Subcutaneous adipose tissue (tissue), 4 donors: ENCODE results near the gene HSD11B1L. TPM values are rescaled to one million over a fixed set of nuclear protein-coding genes. Genes with fewer than 3 reads are reported as not detected.

ENCODE experiments used
- total RNA-seq, 4 donors: library from RNA; depleted of rRNA; stranded (reverse); fragments of >200 nt; gene quantifications; one replicate each; pipeline ENCODE4 v1.1.0, GENCODE V29; 2016
- TF ChIP-seq, protein P1 (sequence below): fragments of 450-650 bp; IDR thresholded peaks from one replicate; pipeline ENCODE4 v1.5.1; 2016; ENCODE audit warnings: low read depth, mild to moderate bottlenecking, control low read depth, antibody characterized with exemption, moderate library complexity

Gene HSD11B1L
- total RNA-seq, 4 donors from 2014 or later = 4.1 to 13.4 (median 7.6) TPM

DNA sequence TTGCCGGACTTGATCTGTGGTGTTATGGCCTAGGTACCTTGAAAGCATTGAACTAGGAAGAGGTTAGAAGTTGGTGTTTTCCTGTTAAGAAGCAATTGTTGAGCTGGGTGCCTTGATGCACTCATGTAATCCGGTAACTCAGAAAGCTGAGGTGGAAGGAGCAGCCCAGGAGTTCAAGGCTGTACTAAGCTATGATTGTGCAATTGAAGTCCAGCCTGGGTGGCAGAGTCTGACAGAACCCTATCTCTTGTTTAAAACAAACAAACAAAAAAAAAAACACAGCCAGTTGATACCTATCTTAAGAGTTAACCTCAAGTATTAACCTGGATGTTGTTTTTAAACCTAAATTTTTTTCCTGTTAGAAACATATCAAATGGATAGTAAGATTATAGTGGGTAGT, 38.6 kb upstream of the HSD11B1L start:
- TF ChIP-seq, protein P1, sequence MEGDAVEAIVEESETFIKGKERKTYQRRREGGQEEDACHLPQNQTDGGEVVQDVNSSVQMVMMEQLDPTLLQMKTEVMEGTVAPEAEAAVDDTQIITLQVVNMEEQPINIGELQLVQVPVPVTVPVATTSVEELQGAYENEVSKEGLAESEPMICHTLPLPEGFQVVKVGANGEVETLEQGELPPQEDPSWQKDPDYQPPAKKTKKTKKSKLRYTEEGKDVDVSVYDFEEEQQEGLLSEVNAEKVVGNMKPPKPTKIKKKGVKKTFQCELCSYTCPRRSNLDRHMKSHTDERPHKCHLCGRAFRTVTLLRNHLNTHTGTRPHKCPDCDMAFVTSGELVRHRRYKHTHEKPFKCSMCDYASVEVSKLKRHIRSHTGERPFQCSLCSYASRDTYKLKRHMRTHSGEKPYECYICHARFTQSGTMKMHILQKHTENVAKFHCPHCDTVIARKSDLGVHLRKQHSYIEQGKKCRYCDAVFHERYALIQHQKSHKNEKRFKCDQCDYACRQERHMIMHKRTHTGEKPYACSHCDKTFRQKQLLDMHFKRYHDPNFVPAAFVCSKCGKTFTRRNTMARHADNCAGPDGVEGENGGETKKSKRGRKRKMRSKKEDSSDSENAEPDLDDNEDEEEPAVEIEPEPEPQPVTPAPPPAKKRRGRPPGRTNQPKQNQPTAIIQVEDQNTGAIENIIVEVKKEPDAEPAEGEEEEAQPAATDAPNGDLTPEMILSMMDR = no peak

DNA sequence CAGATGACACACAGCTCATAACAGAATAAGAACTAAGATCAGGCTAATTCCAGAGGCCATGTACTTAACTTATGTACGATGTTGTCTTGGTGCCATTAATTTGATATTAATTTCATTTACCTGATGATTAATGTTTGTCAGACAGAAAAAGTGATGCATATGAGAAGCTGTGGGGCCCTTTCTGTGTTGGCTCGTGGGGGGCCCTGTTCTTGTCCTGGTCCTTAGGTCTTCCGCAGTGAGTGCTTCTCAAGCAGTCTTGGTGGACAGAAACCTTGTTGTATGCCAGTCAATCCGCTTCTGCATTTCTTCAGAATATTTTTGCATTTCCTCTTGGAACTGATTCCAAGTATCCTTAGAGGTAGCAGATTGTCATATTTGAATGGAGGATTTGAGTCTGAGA, 37.8 kb upstream of the HSD11B1L start:
- TF ChIP-seq, protein P1 = no peak

DNA sequence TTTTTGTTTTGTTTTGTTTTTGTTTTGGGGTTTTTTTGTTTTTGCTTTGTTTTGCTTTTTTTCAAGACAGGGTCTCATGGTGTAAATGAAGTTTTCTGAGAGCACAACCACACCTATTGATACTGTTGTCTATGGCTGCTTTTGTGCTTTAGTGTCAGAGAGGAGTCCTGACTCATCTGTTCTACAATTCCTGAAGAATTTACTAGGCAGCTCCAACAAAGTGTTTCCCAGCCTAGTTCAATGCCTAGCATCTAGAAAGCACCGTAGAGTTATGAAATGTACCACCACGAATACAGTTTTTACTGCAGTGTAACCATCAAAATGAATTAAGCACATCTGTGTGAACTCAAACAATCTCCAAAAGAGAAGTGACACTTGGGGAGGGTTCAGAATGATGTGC, 36.8 kb upstream of the HSD11B1L start:
- TF ChIP-seq, protein P1 = no peak

DNA sequence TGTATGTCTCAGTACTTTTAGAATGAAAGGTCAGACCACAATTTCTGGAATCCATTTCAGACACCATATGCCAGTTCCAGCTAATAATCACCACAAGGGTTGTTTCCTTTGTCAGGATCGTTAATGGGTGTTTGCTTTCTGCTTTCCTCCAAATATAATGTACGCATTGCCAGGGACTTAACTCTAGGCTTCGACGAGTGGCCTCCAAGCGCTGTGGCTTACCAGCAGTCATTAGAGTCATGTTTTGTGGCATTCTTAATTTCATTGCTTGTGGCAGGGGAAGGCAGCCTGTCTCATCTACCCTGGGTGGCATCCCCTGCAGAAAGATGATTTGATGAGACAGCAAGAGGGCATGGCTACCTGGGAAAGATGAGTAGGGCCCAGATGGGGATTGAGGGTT, 35.4 kb upstream of the HSD11B1L start:
- TF ChIP-seq, protein P1 = no peak

DNA sequence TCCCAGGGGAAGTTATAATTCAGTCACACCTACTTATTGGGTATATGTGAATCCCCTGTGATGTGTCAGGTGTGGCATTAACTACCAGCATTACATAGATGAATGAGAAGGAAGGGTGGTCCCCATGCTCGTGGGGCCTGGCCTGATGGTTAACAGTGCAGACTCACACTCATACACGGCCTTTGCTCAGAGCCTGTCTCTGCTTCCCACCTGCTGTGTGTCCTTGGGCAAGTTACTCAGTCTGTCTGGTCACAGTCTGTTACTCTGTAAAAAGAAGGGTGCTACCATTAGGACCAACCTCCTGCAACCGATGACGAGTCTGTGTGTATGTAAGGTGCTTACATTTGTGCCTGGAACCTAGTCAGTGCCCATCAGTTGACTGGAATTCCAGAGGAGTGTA, 34.1 kb upstream of the HSD11B1L start:
- TF ChIP-seq, protein P1 = no peak

DNA sequence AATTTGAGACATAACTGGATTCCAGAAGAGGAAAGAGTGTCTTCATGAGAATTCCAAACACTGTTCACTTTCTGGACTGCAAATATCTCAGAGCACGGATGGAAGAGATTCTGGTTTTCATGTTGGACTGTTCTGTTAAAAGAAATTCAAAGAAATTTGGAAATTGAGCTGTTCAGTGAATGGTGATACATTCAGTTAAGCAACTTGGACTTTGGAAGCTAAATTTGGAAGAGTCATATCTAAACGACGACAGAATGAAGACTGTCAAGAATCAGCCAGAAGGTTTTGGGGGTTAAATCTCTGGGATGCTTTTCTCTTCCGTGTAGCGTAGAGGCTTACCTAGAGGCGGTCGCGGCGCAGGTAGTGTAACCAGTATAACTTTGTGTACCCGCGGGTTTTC, 32.4 kb upstream of the HSD11B1L start:
- TF ChIP-seq, protein P1 = no peak

DNA sequence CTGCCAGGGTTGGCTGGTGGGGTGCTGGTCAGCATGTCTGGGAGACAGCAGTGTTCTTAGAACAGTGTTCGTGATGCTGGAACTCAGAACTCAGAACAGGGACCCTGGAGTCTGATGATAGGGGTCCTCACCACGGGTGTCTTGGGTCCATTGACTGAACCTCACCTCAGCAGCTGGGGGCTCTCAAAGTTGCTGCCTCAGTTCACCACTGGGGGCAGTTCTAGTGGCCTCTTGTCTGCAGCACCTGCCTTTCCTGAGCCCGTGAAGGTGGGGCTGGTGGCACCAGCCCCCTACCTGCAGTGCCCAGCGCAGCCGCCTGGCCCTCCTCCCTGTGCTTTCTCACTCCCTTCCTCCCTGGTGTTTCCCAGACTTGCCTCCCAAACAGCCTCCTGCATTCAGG, 29.5 kb upstream of the HSD11B1L start:
- TF ChIP-seq, protein P1 = no peak
